ENCODE measurements around the gene ARHGEF40. TPM values are rescaled to one million over a fixed set of nuclear protein-coding genes. Genes with fewer than 3 reads are reported as not detected.

Gene ARHGEF40
- total RNA-seq, 1 donor from 2014 or later: 1.4 TPM

DNA sequence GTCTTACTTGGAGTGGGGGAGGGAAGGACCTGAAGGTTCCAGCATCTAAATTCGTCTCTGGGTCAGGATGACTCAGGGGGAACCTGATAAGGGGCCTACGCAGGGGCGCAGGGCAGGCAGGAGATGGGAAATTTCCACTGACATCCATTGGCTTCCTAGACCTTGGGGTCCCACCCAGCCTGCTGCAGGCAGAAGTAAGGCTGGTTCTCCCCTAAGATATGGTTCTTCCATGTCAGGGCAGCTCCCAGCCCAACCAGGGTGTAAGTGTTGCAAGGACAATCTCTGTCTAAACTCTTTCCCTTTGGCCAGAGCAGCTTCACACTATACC is 43.2 kb upstream of the ARHGEF40 start:
- H3K36me3 Mint-ChIP-seq (ENCODE audit: low read depth): peaks cover 2% of the 10 kb centered on the region
- H3K27me3 Mint-ChIP-seq: peaks cover 19% of the 10 kb centered on the region
- ATAC-seq (ENCODE audit: low read depth) (no peak), DNase-seq (no peak)
- POLR2A ChIA-PET: no interaction called here
- H3K27ac Mint-ChIP-seq: peak overlapping the region; percentile 31
- intact Hi-C loops (cut with micrococcal nuclease): no loop called here
- CTCF ChIA-PET: interaction anchor here (1.9 kb wide), 1 partner anchor 12 kb away, joined by 7 read pairs; no protein-coding TSS in a partner anchor
- H3K4me3 Mint-ChIP-seq: peak overlapping the region; percentile 38
- no peaks in the 10 kb centered on the region for H3K9me3 Mint-ChIP-seq
- peaks cover 18% of the 10 kb centered on the region for H3K4me1 Mint-ChIP-seq
- TF ChIP-seq, protein P1, sequence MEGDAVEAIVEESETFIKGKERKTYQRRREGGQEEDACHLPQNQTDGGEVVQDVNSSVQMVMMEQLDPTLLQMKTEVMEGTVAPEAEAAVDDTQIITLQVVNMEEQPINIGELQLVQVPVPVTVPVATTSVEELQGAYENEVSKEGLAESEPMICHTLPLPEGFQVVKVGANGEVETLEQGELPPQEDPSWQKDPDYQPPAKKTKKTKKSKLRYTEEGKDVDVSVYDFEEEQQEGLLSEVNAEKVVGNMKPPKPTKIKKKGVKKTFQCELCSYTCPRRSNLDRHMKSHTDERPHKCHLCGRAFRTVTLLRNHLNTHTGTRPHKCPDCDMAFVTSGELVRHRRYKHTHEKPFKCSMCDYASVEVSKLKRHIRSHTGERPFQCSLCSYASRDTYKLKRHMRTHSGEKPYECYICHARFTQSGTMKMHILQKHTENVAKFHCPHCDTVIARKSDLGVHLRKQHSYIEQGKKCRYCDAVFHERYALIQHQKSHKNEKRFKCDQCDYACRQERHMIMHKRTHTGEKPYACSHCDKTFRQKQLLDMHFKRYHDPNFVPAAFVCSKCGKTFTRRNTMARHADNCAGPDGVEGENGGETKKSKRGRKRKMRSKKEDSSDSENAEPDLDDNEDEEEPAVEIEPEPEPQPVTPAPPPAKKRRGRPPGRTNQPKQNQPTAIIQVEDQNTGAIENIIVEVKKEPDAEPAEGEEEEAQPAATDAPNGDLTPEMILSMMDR (IDR thresholded peaks at IDR 0.05): no peak

- Mint-ChIP-seq H3K27ac (no peak within 1 kb of the TSS), H3K4me1 (peaks cover 3% of the 10 kb centered on the region), H3K27me3 (peaks cover 8% of the 10 kb centered on the region), H3K9me3 (no peaks in the 10 kb centered on the region), H3K36me3 (ENCODE audit: low read depth) (peaks cover 2% of the 10 kb centered on the region), H3K4me3 (no peak within 1 kb of the TSS)
- TF ChIP-seq, protein P1 (IDR thresholded peaks at IDR 0.05): no peak
- ChIA-PET POLR2A (no interaction called here), CTCF (no interaction called here)
- DNase-seq (no peak), ATAC-seq (ENCODE audit: low read depth) (no peak)
- intact Hi-C loops (cut with micrococcal nuclease): no loop called here
These were observed 40.2 kb upstream of the ARHGEF40 start, which contains the start of gene TPPP2 for GRCh38 chr14:21029917-21030316. TPPP2 (plus strand) TSS chr14:21030217; CDS start chr14:21030582, 365 bp downstream.

DNA sequence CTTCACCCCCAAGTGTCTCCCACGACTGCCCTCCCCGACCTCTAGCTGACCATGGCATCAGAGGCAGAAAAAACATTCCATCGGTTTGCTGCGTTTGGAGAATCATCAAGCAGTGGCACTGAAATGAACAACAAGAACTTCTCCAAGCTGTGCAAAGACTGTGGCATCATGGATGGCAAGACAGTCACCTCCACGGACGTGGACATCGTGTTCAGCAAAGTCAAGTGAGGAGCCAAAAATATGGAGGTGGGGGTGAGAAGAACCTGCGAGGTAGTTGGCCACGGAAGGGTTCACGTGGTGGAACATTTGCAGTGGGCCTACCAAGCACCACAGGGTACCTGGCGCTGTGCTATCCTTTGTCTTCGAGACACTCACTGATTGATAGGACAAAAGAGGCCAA is 39.6 kb upstream of the ARHGEF40 start:
- ATAC-seq (ENCODE audit: low read depth) (no peak), DNase-seq (no peak)
- TF ChIP-seq, protein P1 (IDR thresholded peaks at IDR 0.05): no peak
- Mint-ChIP-seq H3K27ac (no peak overlapping the region), H3K4me1 (no peaks in the 10 kb centered on the region), H3K4me3 (no peak overlapping the region), H3K9me3 (no peaks in the 10 kb centered on the region), H3K36me3 (ENCODE audit: low read depth) (no peaks in the 10 kb centered on the region), H3K27me3 (peaks cover 10% of the 10 kb centered on the region)
- POLR2A ChIA-PET: no interaction called here
- intact Hi-C loops (cut with micrococcal nuclease): no loop called here
- CTCF ChIA-PET: interaction anchor here (1.4 kb wide), 1 partner anchor 10 kb away, joined by 3 read pairs; no protein-coding TSS in a partner anchor

- CTCF ChIA-PET: interaction anchor here (0.6 to 3.8 kb wide), 3 partner anchors 8 to 22 kb away, joined by 3 to 21 read pairs (median 3); no protein-coding TSS in a partner anchor
- POLR2A ChIA-PET: interaction anchor here (1.3 kb wide), 1 partner anchor 18 kb away, joined by 4 read pairs; no protein-coding TSS in a partner anchor
- TF ChIP-seq, protein P1 (IDR thresholded peaks at IDR 0.05): no peak
- ATAC-seq (ENCODE audit: low read depth) (no peak), DNase-seq (no peak)
- H3K27ac Mint-ChIP-seq: no peak overlapping the region
- no peaks in the 10 kb centered on the region for H3K9me3 Mint-ChIP-seq
- intact Hi-C loops (cut with micrococcal nuclease): no loop called here
- H3K4me3 Mint-ChIP-seq: no peak overlapping the region
- H3K27me3 Mint-ChIP-seq: peaks cover 10% of the 10 kb centered on the region
- H3K36me3 Mint-ChIP-seq (ENCODE audit: low read depth): no peaks in the 10 kb centered on the region
- H3K4me1 Mint-ChIP-seq: no peaks in the 10 kb centered on the region
These were observed 37.6 kb upstream of the ARHGEF40 start for GRCh38 chr14:21032326-21033132.

GRCh38 chr14:21033133-21033698 is 36.9 kb upstream of the ARHGEF40 start:
- TF ChIP-seq, protein P1 (IDR thresholded peaks at IDR 0.05): no peak
- peaks cover 10% of the 10 kb centered on the region for H3K27me3 Mint-ChIP-seq
- DNase-seq: no peak
- intact Hi-C loops (cut with micrococcal nuclease): no loop called here
- H3K27ac Mint-ChIP-seq: no peak overlapping the region
- H3K4me3 Mint-ChIP-seq: no peak overlapping the region
- ATAC-seq (ENCODE audit: low read depth): no peak
- no peaks in the 10 kb centered on the region for H3K9me3 Mint-ChIP-seq
- POLR2A ChIA-PET: interaction anchor here (1.3 kb wide), 1 partner anchor 18 kb away, joined by 4 read pairs; no protein-coding TSS in a partner anchor
- CTCF ChIA-PET: interaction anchor here (3.8 kb wide), 1 partner anchor 18 kb away, joined by 21 read pairs; no protein-coding TSS in a partner anchor
- no peaks in the 10 kb centered on the region for H3K4me1 Mint-ChIP-seq
- no peaks in the 10 kb centered on the region for H3K36me3 Mint-ChIP-seq (ENCODE audit: low read depth)
